HuH-7 (cell line): ENCODE data around the gene GPR26.

ENCODE experiments used
- DNase-seq: peaks from one replicate; pipeline ENCODE4 v3.0.0; 2011; ENCODE audit warnings: low spot score

GPR26 gene

DNA sequence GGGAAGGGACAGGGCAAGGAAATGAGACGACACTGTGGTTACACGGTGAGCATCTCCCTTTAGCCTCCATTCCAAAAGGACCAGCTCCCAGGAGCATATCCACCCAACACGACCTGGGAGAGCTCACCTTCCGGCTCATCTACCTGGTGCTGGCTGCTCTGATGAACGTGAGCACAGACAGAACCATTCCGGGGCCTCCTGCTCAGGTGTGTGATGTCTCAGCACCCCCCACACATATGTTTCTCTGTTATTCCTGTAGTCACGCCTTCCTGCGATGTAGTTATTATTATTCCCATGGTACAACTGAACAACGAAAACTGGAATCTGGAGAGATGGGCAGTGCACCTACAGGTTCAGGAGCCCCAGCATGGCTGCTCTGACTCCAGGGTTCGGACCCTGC lies 20.5 kb upstream of the GPR26 start:
- no peak for DNase-seq

DNA sequence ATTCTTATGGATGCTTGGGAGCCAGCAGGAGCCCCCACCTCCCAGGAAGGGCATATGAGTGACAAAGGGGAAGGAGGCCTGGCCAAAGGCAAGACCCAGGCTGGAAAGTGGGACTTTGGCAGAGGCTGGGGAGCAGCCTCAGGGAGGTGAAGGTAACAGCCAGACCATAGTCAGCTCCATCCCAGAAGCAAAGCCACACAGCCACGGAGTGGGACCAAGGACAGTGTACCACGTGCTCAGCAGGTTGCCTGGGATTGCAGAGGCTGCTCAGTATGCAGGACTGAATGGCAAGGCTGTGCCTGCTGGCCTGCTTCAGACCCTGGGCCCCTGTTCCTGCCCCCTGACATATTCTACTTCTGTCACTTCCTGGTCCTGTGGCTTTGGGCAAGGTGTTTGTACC lies 17.6 kb upstream of the GPR26 start:
- DNase-seq = no peak

DNA sequence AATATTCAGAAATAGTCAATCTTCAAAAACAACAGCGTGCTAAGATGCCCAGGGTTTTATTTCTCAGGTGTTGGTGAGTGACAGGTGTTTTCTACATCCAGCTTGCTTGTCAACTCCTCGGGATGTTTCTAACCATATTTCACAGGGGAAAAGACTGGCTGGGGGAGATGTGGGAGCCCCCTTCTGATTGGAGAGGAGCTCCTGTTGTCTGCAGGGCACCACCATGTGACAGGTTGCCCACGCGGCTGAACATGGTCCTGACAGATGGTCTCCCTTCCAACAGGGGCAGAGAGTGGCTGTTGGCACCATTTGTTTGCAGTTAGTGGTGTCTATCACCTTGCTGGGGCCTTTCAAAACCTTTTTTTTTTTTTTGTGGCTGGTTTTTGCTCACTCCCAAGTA lies 16.5 kb upstream of the GPR26 start:
- DNase-seq = no peak

DNA sequence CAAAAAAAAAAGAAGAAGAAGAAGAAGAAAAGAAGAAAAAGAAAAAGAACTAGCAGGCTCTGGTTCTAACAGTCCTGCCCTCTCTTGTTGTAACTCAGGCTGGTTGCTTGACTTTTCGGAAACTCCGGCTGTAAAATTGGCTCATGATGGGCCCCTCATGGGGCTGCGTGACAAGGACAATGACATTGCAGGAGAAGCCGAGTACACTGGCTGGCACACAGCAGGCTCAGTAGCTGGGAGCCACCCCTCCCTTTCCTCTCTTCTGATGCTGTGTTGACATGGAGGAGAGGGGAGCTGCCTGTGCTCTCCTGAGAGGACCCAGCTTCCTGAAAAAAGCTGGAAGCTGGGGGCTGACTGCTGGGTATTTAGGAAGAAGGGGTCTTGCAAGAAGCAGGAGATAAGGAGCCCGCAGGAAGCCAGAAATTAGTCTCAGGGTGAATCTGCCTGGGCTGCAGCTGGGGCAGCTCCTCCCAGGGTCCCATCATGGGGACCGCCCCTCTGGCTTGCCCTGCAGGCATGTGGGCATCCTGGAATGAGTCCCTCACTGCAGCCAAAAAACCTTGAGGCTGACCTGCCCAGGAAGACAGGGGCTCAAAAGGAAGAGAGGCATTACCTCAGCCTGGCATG lies 14.6 kb upstream of the GPR26 start:
- no peak for DNase-seq

DNA sequence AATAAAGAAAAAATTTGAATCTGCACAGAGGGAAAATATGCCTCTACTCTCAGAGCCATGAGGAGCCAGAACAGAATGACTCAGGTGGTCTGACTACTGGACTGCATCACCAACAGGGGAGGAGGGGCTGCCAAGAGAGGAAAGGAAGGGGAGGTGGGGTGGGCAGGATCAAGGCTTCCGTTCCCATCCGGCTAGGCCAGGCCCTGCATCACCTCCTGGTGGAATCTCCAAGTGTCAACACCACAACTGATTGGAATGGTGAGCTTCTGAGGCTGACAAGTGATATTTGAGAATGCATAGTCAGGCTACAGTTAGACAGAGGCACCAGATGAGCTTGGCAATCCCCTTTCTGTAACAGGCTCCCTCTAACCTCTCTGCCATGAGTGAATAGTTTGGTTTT lies 10.4 kb upstream of the GPR26 start:
- DNase-seq = no peak

DNA sequence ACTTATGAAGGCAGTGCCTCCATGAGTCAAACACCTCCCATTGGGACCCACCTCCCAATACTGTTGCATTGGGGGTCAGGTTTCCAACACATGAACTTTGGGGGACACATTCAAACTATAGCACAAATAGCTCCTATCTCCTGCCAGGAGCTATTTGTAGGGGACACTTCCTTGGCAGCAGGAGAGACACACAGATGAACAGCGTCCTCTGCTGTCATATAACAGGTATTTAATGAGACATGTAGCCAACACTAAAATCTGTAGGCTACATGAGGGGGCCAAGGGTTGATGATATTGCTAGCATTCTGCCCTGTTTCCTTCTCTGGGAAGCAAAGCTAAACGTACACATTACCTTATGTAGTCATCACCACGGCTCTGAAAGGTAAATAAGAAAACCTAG lies 2.6 kb upstream of the GPR26 start:
- DNase-seq = no peak

DNA sequence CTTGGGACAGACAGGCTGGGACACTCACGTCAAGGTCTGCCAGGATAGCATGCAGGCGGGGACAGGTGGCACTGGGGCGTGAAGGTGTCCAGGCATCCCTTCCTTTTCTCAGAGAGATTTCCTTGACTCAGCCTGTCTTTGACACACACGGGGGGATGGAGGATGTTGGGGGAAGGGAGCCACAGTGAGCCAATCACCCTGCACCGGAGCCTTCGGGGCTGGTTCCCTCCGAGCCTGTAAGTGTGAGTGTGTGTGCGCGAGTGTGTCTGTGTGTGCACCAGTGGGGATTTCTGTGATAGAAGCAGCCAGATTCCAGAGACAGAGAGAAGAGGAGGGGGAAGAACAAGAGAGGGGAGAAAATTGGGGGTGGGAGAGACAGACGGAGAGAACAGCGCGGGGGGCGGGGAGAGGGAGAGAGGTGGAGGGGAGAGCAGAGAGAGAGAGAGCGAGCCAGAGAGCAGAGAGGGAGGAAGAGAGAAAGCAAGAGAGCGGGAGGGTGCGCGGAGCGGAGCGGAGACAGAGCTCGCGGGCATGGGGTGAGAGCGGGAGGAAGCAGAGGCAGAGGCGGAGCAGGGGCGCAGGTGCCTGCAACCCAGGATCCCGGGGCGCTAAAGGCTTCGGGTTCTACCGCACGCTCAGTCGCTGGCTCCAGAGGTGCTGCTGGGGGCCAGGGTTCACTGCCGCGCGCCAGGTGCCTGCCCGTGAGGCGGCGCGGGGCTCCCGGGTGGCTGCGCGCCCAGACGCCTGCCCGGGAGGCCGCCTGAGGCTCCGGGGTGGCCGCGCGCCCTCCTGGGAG lies 466 bp upstream of the GPR26 start:
- DNase-seq = no peak

DNA sequence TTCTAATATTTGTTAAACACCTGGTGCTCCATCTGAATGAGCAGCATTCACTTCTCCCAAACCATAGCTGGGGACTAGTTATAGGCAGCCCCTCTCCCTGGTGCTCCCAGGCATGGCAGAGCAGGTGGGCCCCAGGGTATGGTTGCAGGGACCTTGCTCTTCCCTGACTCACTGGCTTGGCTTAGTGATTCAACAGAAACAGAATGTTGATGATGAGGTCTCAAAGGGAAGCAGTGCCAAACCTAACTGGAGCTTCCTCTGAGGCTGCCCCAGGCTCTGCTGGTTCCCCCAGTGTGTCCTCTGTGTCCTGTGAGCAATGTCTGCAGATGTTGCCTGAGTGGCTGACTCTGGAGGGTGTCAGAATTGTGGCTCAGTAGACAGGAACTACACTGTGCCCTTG lies 3.7 kb downstream of the GPR26 start:
- no peak for DNase-seq

DNA sequence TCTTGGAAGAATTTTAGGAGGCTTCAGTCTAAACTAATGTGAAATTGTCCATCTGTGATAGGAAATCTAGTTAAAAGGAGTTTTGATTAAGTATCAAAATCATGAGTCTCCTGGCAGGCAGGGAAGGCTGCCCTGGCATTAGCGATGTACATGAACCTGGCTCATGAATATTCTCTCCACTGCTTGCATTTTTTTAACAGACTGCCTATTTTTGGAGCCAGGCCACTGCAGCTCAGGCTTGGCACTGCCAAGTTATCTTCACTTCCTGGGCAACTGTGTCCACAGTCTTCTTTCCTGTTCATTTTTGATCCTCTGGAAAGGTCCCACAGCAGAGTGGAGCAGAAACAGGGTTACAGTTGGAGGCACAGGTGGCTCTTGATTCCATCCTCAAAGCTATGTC lies 7.0 kb downstream of the GPR26 start:
- no peak for DNase-seq

DNA sequence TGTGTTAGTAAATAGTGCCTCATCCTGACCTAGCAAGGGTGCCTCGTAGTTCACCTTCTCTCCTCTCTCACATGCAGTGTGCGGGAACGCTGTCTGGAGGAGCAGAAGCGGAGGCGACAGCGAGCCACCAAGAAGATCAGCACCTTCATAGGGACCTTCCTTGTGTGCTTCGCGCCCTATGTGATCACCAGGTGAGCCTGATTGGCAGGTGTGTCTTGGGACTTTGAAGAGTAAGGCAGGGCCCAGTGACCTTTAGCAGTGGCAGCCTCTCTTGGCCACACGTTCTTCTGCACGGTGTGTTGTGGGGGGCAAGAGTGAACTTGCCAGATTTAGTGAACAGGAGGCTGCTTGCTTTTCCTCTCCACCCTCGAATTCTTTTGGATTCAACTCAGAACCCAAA lies 8.6 kb downstream of the GPR26 start:
- DNase-seq = no peak

DNA sequence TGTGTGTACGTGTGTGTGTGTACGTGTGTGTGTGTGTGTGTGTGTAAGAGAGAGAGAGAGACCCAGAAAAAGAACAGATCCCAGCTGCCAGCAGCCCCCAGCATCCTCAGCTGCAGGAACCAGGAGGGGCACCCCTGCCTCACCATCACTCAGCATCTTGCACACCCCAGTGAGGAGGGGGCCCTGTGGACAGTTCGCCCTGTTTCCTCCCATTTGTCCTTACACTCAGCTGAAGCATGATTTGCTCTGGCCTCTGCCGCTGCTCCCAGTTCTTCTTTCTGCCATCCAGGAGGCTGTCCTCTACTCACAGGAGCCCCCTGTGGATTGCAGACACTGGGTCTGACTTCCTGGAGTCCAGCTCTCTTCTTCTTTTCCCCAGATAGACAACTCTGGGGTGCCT lies 9.7 kb downstream of the GPR26 start:
- no peak for DNase-seq

DNA sequence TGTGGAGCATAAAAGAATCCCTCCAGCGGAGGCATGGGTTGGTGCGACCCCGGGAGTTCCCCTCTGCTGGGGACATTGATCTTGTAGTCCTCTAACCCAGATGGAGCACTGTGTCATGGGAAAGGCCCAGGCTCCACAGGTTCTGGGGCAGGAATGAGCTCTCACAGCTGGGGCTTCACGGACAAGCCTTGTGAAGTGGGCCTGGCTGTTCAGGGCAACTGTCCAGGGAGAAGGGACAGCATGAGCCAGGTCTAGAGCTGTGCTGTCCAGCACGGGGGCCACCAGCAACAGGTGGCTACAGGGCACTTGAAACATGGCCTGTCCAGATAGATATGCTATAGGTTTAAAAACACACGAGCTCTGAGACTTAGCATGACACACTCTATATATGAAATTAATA lies 11.4 kb downstream of the GPR26 start:
- DNase-seq = no peak

DNA sequence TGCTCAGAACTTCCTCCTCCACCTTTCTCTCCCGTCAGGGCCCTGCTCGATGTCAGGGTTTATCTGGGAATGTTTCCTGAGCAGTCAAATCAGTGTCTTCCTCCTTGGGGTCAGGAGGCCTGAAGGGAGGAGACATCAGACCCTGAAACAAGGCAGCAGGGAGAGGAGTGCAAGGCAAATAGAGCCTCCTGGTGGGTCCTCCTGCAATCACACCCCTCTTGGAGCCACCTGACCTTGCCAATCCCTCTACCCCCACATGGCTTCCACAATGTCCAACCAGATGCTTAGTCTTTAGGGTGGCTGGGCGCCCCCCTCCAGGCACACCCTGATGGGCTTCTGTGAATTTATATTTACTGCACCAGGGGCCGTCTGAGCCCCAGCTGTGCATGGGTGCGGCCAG lies 12.2 kb downstream of the GPR26 start:
- DNase-seq = no peak

DNA sequence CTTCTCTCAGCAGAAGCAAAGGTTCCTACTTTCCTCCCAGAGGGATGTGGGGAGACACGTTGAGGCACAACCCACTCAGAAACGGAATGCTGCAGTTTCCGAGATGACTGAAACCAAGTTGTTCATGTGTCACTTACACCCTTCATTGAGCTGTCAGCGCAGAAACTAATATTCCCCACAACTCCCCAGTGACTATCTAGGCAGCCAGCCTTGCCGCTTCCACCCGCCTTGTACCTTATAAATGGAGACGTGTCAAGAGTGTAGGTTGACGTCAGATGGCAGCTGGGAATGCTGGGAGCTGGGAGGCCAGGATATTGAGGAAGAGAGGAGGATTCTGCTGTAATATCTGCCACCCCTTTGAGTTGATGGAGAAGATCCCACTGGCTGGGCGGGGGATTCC lies 15.1 kb downstream of the GPR26 start:
- no peak for DNase-seq

DNA sequence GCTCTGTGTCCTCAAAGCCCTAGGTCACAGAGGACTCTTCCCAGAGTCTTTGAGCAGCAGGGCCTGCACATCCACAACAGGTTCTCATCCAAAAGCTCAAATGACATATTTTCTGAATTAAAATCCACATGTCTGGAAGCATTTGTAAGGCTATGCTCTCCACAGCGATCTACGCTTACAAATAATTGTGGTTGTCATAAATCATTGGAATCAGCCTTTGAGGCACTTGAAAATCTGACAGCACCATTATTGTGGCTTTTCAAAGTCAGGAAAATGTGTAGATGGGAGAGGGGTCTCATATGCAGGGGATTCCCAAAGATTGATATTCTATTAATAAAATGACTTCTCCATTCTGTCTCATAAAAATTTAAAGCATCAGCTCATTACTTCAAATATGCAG lies 16.3 kb downstream of the GPR26 start:
- no peak for DNase-seq

DNA sequence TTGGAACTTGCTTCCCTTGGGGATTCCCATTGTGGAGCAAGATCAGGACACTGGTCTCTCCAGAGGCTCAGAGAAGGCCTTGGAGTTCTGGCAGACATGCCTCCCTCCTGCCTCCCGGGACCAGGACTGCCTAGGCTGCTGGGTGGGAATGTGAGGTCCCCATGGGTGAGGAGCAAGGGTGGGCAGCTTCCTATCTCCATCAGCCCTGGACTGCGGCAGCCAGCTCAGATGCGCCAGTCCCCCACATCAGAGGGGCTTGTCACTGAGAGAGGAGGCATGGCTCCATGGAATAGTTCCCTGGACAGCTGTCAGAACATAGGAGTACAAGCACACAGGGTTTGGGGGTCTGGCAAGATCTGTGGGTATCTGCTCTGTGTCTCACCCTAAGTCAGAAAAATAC lies 17.3 kb downstream of the GPR26 start:
- DNase-seq = no peak

DNA sequence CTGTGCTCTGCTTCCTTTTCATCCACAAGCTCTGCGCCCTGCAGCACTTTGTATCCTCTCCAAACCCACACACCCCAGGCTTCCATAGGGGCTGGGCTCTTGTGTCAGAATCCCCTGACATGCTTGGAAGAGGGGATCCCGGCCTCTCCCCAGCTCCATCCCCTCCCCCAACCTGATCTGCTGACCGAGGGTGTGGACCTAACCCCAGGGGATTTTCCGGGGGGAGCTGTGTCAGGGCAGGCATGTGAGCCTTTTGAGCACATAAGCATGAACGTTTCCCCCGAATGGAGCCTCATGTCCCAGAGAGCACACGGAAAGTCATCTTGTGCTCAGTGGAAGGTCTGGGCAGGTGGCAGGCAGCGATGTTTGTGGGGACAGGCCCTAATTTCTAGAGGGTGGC lies 17.7 kb downstream of the GPR26 start:
- DNase-seq = no peak

DNA sequence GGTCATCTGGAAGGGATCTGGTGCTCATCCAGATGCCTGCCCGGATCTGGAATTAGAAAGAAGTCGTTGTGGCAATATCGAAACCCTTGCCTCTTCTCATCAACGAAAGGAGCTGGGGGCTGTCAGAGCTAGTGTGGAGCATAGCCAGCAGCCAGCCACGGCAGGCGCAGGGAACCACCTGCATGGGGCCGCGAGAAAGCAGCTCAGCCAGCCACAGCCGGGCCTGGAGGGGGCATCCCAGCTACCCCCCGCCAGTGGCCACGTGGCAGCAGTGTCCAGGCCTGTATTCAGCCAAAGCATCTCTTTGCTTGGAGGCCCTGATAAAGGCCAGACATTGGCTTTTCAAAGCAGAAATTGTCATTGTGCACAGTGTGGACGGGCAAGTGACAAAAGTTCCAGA lies 19.1 kb downstream of the GPR26 start:
- no peak for DNase-seq

DNA sequence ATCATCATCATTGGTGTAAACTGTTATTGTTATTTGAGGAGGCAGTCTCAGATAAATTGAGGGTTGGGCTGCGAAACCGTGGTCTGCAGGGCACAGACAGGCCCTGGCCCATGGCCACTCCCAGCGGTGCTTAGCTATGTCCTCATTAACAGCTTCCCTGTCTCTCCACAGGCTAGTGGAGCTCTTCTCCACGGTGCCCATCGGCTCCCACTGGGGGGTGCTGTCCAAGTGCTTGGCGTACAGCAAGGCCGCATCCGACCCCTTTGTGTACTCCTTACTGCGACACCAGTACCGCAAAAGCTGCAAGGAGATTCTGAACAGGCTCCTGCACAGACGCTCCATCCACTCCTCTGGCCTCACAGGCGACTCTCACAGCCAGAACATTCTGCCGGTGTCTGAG lies 21.6 kb downstream of the GPR26 start:
- DNase-seq = no peak

DNA sequence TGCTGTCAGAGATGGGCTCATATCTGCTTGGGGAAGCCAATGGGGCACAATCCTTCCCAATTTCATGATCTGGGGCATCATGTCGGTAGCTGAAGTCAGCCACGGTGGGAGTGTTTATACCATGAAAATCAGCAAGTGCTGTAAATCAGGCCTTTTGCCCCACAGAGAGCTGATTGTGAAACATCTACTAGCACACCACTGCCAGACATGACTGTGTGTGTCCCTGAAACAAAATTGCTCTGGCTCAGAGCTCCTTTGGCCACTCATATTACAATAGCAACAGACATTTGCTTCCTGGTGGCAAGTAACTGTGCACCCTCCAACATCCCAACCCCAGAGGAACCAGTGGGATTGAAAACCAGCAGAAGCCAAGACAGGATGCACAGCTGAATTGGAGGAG lies 23.7 kb downstream of the GPR26 start:
- no peak for DNase-seq

DNA sequence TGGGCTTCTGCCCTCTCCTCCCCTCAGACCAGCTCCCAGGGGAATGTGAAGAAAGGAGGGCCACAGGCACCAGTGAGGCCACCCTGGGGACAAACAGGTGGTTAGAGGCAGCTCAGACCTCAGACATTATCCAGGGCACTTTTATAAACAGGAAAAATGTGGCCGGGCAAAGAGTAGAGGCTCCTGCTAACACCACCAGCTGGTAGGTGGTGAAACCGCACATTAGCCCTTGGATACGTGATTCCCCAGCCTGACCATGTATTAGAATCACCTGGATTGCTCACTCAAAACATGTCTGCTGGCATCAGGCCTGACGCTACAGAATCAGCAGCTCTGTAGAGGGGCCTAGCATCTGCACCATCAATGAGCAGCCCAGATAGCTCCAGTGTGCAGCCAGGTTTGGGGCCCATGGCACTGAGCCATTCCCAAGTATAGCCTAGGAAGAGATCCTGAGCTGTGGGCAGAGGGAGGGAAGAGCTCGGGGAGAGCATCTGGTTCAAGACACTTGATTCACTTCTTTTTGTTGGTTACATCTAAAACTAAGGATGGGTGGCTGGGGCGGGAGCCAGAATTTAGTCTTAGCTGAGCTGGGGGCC lies 37.1 kb downstream of the GPR26 start:
- no peak for DNase-seq

DNA sequence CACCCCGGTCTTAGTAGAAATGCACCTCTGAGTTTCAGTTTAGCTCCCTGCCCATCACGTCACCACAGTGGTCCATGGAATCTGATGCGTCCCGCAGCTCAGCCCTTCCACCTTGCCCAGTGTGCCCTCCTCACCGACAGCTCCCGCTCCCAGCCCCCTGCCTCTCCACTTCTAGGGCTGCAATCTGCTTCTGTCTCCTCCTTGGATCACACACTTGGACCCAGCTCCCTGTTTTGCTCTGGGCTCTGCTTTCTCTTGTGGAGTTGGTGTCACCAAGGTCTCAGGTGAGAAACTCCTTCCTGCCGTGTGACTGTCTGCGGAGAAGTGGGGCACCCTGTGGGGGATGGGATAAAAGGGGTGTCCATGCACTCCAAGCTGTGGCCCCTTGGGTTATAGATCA lies 37.9 kb downstream of the GPR26 start:
- no peak for DNase-seq

DNA sequence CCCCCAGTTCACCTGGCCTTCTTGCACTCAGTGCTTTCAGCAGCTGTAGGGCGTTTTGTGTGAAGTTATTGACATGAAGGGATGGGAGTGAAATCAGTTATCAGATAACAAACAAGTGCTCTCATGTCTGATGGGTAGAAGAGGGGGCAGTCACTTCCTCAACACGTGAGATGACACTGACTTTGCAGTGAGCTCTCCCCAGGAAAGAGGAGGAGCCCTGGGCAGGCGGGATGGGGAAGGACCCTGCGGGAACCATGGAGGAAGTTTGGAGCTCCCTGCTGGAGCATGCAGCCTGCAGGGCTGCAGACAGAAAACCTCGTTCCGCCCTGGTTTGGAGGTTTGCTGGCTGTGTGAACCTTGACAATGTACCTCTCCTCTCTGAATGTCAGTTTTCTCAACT lies 38.7 kb downstream of the GPR26 start:
- no peak for DNase-seq

DNA sequence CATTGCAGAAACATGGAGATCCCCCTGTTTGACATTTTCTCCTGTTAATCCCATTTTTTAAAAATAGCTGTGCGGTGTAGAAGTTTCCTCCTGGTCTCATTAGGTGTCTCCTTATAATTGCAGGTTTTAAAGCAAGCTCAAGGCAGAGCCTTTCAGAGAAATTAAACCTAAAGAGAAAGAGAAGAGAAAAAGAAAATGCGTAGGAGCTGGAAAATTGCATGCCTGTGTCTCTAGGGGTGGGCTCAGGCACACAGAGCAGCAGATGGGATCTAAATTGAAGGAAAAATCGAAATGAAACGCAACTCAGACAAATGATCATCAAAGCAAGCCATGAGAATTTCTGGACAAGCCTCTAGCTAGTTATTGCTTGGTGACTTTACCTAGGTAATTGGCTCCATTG lies 40.1 kb downstream of the GPR26 start:
- DNase-seq = no peak
